Brain microvascular endothelial cell (primary cell): Measurements from ENCODE around the gene ASCL2.

ENCODE experiments used
- DNase-seq: peaks from one replicate; pipeline ENCODE4 v3.0.0-alpha.2; 2020
- H3K27ac ChIP-seq: fragments of 250-450 bp; sonication (Bioruptor Pico); 2 replicates; pipeline ENCODE4 v1.5.1; 2020; ENCODE audit warnings: mild to moderate bottlenecking, moderate library complexity
- H3K27me3 ChIP-seq: fragments of 250-450 bp; sonication (Bioruptor Pico); replicated peaks from 2 replicates; pipeline ENCODE4 v1.5.1; 2020; ENCODE audit warnings: mild to moderate bottlenecking
- H3K36me3 ChIP-seq: fragments of 250-450 bp; sonication (Bioruptor Pico); replicated peaks from 2 replicates; pipeline ENCODE4 v1.5.1; 2020; ENCODE audit warnings: mild to moderate bottlenecking
- H3K4me3 ChIP-seq: 2 replicates; pipeline ENCODE4 v1.5.1; 2011; ENCODE audit warnings: low read depth, mild to moderate bottlenecking, control low read depth, low read length, moderate library complexity
- CTCF ChIP-seq: IDR thresholded peaks from 2 replicates; pipeline ENCODE4 v1.5.1; 2011; ENCODE audit warnings: low read depth, mild to moderate bottlenecking, moderate library complexity, low read length, control low read depth, inconsistent platforms; ENCODE audit errors: missing control alignments
- in situ Hi-C: cut with HindIII; loops from 2 replicates; pipeline ENCODE4 v1.10.0; 2017; ENCODE audit warnings: low sequenced_read_pairs, low pct_ligation_motif_present

Gene ASCL2

GRCh38 chr11:2316963-2317244 is 46.5 kb upstream of the ASCL2 start:
- H3K36me3 ChIP-seq, result no peaks in the 10 kb centered on the region
- no peak for DNase-seq
- in situ Hi-C loops, result no loop called here
- TF ChIP-seq CTCF, result no peak
- no peak overlapping the region for H3K4me3 ChIP-seq
- no peak overlapping the region for H3K27ac ChIP-seq
- H3K27me3 ChIP-seq, result no peaks in the 10 kb centered on the region

- H3K36me3 ChIP-seq, result no peaks in the 10 kb centered on the region
- TF ChIP-seq CTCF, result no peak
- in situ Hi-C loops, result no loop called here
- no peaks in the 10 kb centered on the region for H3K27me3 ChIP-seq
- no peak overlapping the region for H3K4me3 ChIP-seq
- no peak overlapping the region for H3K27ac ChIP-seq
- no peak for DNase-seq
Observed at GRCh38 chr11:2316169-2316962, 46.0 kb upstream of the ASCL2 start.

- in situ Hi-C loops, result no loop called here
- no peak for DNase-seq
- no peak overlapping the region for H3K27ac ChIP-seq
Observed at GRCh38 chr11:2315395-2316168, 45.2 kb upstream of the ASCL2 start.

GRCh38 chr11:2314525-2315394 is 44.4 kb upstream of the ASCL2 start:
- no peak for TF ChIP-seq CTCF
- no peaks in the 10 kb centered on the region for H3K36me3 ChIP-seq
- DNase-seq, result peak; percentile 19
- H3K4me3 ChIP-seq, result no peak overlapping the region
- H3K27me3 ChIP-seq, result no peaks in the 10 kb centered on the region
- in situ Hi-C loops, result no loop called here
- no peak overlapping the region for H3K27ac ChIP-seq

More at GRCh38 chr11:2315395-2316168, 45.2 kb upstream of the ASCL2 start:
- H3K36me3 ChIP-seq, result no peaks in the 10 kb centered on the region
- H3K4me3 ChIP-seq, result no peak overlapping the region
- TF ChIP-seq CTCF, result no peak
- H3K27me3 ChIP-seq, result no peaks in the 10 kb centered on the region

- H3K4me3 ChIP-seq, result no peak overlapping the region
- H3K27ac ChIP-seq, result no peak overlapping the region
- H3K36me3 ChIP-seq, result no peaks in the 10 kb centered on the region
- no peaks in the 10 kb centered on the region for H3K27me3 ChIP-seq
- in situ Hi-C loops, result no loop called here
- no peak for DNase-seq
- TF ChIP-seq CTCF, result no peak
Observed at GRCh38 chr11:2314136-2314524, 43.7 kb upstream of the ASCL2 start.
